Stimulated activated CD8-positive, alpha-beta memory T cell treated with anti-CD3 and anti-CD28 coated beads, Interleukin-12 subunit alpha, Interleukin-12 subunit beta, amount 100 ng/mL, for 1 hour (primary cell): ENCODE data around the gene BUD23.
"Not testable (repeated sequence)": the region's sequence is repeated elsewhere in the genome, so short reads cannot be mapped to it uniquely, and the experiment has no call there.

Source experiments
- DNase-seq: peaks from one replicate; pipeline ENCODE4 v3.0.0-alpha.2; 2020; ENCODE audit warnings: low read depth

Gene BUD23

DNA sequence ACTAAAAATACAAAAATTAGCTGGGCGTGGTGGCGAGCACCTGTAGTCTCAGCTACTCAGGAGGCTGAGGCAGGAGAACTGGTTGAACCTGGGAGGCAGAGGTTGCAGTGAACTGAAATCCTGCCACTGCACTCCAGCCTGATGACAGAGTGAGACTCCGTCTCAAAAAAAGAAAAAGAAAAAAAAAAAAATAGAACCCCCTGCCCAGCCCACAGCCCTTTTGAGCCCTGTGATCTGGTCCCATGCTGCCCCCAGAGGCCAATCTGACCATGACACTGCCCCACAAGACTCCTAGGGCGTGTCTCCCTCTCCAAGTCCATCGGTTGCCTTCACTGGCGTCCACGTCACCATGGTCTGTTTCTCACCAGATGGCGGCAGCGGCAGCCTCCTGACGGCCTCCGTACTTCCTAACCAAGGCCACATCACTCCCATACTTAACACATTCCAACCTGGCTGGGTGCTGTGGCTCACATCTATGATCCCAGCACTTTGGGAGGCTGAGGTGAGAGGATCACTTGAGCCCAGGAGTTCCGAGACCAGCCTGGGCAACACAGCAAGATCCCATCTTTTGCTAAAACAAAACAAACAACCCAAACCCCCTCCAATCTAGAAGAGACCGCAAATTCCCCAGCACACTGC lies 18.1 kb downstream of the BUD23 start:
- no peak for DNase-seq

DNA sequence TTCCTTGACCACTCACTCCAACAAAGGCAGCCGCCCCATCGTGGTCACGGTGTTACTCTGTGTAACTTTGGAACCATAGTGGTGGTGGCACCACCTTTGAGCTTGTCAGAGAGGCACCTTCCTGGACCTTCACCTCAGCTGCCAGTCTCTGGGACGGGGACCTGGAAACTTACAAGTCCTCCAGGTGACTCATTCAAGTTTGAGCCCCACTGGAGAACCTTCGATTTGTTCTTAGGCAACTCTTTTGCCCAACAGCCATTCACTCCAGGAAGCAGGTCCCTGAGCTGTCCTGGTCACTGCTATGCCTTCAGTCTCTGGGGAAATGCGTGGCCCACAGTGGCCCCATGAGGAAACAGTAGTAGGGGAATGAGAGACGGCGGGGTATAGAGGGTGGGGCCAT lies 18.8 kb downstream of the BUD23 start:
- no peak for DNase-seq

DNA sequence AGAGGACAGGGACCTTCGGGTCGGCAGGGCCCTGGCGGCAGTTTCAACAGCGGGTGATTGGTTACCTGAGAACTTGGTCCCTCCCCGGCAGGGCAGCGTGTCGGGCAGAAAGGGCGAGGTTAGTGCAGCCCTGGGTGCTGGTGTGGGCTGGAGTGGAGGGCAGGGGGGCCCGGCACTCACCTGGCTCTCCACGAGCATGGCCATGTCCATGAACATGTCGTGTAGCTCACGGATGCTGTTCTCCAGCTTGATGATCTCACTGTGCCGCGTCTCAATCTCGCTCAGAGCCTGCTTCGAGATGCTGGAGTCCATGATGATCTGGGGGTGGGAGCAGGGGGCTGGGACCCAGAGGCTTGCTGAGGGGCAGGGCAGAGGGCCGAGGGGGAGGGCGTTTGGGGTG lies 19.3 kb downstream of the BUD23 start:
- no peak for DNase-seq

DNA sequence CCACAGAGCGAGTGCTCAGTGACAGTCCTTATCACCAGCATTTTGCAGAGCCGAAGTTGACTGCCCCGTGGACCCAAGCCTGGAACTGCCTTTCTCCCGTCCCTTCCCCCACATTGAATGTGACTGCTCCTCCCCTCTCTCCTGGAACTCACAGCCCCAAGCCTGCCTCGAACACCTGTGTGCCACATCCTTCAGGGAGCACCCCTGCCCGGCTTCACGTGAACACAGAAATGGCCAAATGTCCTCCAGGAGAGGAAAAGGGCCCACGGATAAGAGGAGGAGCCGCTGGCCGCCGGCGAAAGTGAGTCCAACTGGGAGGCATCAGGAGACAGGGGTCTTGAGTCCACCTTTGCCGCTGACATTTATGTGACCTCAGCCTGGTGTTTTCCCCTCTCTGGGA lies 19.8 kb downstream of the BUD23 start:
- DNase-seq: no peak

DNA sequence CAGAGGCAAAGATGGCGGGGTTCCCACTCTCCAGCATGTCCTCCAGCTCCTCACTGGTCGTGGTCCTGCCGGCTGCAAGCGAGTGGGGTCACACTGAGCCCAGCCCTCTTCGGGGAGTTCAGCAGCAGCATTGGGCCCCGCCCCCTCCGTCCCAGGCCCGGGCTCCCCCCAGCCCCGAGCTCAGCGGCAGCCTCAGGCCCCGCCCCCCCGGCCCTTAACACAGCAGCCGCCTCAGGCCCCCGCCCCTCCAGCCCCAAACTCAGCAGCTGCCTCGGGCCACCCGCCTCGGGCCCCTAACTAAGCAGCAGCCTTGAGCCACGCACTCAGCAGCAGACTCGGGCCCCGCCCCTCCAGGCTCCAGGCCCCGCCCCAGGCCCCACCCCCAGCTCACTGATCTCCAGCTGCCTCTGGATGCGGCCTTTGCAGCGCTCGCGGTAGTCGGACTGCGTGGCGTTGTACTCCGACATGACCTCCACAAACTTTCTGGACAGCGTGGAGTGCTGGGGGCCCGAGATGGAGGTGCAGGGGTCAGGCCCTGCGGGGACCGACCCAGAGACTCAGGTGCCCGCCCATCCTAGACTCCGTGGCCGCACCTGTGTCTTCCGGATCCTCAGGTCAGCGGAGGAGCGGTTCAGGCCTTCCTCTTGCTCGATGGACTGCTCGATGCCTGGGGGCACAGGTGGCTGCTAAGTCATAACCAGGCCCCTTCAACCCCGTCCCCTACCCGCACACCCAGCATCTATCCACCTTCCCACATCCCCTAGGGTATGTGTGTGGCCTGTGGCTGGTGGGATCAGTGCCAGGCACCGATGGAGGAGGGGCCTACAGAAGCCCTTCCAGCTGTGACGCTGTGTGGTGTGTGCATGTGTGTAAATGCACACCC lies 20.6 kb downstream of the BUD23 start:
- no peak for DNase-seq

DNA sequence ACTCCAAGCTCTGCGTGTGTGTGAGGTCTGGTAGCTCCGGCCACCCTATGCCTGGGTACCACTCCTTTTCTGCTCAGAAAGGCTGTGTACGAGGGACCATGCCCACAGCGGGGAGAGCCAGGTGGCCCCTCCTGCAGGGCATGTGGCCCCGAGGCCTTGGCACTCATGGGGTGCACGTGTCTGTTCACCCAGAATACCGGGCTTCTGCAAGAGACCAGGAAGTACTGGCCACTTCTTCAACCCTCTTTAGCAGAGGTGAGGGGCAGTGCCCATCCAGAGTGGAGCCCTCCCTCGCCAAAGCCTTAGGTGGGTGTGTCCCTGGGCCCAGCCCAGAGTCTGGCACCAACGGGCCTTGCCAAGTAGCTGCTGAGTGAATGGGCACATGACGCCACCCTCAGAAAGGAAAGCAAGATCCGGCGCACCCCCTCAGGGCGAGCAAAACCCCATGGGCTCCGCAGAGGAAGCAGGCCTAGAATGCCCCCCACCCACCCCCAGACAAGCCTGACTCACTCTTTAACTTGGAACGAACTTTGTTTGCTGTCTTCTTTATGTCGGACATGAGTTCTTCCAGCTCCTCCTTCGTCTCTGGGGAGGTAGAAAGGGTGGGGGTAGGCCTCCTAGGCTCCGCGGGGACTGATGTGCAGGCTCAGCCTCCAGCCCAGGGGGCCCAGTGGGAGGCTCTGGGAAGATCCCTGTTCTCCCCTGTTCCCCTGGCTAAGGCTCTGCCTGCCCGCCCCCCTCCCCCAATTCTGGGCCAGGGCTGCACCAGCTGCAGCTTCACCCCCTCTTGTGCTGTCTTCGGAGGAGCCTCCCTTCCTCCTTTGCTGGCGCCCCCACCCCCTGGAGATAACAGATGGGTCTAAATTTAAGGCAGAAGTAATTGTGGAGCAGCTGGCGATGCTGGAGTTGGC lies 21.5 kb downstream of the BUD23 start:
- no peak for DNase-seq

DNA sequence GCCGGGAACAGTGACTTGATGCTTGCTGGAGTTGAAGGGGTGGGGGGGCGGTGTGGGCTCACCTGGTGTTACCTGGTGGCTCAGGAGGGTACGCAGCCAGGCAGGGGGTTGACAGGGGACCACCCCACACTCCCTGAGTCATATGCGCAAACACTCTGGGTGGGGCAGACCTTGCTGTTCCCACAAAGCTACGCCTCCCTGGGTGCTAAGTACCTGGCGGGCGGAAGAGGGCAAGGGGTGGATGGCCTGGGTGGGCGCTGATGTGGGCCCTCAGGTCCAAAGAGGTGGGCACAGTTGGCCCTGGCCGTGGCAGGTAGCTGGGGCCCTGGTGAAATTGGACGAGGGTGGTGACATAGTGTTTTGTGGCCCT lies 22.1 kb downstream of the BUD23 start:
- DNase-seq: no peak

DNA sequence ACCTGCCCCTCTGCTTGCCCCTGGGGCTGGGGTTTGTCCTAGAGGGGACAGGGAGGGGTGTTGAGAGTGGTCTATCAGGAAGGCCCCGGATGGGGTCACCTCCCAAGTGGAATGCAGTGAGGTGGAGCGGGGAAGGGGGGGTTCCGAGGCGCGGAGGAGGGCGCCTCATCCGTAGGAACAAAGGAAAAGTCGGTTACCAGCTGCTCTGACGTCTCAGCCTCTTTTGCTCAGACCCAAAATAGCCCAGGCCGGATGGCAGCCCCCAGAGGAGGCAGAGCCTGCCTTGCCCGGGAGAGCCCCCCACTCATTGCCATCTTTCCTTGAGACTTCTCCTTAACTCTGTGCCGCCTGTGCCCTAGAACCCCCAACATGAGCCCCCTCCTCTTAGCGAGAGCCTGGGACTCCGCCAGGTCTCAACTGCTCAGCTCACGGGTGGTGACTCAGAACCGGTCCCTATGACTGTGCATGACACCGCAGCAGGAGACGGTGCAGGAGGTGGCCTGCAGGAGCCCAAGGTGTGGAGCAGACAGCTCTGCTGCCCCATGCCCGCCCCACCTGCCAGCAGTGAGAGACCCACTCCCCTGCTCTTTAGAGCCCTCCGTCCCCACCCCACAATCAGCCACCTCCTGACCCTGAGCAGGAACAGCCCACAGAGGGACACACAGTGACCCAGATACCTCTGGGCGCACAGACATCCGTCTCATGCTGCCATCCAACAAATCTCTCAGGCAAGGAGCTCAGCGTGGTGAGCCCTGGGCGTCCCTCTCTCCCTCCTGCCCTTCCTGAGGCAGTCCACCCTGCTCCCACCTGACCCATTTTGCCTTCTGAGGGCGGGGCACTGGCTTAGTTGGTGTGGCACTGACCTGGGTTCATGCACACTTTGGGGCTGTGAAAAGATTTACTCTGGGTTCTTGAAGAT lies 23.0 kb downstream of the BUD23 start:
- no peak for DNase-seq

DNA sequence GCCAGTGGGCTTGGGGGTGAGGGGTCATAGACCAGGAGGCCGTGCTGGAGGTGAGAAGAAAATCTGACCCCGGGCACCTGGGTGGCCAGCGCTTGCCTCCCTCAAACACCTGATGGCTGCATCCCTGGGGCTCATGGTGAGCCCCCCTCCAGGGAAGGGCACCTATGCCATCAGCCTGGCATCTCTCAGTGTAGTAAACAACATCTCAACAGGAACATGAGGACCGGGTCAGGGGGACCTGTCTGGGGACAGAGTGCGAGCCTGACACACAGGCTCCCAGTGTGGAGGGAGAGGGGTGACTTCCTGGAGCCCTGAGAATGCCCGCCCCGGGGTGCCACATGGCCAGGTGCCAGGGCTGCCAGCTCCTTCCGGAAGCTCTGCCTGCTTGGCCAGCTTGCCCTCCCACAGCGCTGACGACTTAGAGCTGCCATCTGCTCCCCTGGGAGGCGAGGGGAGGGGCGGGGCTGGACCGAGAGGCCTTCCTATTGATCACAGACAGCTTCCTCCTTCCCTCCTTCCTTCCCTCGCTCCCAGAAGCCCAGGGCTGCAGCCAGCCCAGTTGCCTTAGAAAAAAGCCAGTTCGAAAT lies 23.7 kb downstream of the BUD23 start:
- no peak for DNase-seq

DNA sequence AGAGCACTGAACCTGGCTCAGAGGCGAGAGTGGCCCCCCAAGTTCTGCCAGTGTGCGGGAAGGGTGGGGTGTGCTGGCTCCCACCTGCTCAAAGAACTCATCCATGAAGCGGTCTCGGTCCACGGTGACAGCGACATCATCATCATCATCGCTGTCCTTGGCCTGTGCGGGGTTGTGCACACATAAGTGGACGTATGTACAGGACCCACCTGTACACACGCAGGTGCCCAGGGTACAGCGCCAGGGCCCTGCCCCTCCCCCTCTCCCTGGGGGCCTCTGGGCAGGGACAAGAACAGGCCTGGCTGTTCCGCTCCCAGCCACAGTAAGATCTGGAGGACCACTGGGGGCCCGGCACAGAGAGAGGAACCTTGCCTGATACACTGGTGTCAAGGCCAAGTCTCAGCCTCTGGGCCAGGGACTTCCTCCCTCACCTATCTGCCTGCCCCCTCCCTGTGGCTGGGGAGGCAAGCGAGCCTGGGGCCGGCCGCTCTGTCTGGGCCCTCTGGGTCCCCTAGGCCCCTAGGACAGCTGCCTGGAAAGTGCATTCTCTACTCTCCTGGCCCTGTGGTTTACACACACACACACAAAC lies 25.7 kb downstream of the BUD23 start:
- no peak for DNase-seq

DNA sequence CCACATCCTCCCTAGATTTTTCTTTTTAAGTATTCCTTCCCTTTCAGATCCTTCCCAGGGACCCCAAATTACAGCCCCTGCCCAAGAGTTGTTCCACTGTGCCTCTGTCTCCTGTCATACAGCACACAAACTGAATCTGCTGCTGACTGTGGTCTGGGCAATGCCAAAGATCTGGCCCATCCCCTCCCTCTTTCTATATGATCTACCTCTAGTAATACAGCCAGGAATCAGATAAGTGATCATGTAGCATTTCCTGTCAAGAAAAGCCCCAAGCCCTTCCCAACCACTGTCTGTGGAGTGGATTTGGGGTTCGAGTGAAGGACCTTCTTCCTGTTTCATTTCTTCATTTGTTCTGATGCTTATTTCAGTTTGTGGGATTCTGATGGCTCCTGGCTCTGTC lies 29.4 kb downstream of the BUD23 start:
- DNase-seq: no peak

DNA sequence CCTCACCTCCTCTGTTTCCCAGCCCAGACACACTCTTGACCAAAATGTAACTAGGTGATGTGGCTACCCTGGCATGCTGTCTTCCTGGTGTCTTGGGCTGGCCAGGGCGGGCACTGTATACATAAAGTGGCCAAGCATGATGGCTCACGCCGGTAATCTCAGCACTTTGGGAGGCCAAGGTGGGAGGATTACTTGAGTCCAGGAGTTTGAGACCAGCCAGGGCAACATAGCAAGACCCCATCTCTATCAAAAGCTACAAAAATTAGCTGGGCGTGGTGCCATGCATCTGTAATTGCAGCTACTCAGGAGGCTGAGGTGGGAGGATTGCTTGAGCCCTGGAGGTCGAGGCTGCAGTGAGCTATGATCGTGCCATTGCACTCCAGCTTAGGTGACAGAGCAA lies 29.9 kb downstream of the BUD23 start:
- DNase-seq: not testable (repeated sequence)

DNA sequence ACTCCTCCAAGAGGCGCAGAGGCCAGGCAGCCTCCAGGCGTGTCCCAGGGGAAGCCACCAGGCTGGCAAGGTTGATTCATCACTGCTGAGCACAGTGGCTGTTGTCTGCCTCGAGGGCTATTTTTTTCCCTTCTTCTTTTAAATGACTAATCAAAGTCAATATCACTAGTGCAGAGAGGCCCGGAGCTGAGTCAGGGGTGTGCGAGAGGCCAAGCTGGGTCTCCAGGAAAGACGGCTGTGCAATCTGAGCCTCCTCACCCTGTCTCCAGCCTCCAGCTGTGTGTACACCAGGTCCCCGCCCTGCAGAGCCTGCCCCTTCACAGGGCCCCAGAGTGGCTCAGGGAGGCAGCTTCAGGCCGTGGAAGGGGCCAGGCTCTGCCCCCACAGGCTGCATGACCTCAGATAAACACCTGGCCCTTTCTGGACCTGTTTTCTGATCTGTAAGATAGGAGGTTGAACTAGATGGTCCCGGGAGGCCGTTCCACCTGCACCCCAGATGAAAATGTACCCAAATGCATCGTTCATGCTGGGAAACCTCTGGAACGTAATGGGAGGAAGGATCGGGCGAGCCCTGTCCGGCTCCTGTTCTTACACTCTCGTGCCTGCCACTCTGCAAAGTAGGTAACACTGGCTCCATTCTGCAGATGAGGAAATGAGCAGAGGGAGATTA lies 32.4 kb downstream of the BUD23 start:
- no peak for DNase-seq

DNA sequence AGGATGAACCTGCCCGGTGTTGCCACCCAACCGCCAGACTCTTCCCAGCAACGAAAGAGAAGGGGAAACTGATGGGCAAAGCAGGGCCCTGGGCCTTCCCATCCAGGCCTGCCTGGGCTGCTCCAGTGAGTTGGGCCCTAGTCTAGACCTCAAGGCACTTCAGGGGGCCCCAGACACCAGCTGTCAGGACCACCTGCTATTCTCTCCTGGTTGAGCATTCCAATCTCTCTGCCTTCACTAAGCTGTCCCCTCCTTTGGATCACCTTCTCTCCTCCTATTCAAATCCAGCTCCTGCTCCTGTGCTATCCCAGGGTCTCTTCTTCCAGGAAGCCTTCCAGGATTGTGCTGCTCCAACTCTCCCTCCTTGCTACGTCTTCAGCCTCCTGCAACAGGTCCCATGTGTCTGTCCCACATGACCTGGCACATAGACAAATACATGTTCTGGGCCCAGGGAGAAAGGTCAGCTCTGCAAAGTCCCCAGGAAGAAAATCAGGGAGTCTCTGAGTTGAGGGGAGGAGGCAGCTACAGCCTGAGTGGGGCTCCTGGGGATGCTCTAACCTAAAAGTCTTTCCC lies 33.0 kb downstream of the BUD23 start:
- no peak for DNase-seq

DNA sequence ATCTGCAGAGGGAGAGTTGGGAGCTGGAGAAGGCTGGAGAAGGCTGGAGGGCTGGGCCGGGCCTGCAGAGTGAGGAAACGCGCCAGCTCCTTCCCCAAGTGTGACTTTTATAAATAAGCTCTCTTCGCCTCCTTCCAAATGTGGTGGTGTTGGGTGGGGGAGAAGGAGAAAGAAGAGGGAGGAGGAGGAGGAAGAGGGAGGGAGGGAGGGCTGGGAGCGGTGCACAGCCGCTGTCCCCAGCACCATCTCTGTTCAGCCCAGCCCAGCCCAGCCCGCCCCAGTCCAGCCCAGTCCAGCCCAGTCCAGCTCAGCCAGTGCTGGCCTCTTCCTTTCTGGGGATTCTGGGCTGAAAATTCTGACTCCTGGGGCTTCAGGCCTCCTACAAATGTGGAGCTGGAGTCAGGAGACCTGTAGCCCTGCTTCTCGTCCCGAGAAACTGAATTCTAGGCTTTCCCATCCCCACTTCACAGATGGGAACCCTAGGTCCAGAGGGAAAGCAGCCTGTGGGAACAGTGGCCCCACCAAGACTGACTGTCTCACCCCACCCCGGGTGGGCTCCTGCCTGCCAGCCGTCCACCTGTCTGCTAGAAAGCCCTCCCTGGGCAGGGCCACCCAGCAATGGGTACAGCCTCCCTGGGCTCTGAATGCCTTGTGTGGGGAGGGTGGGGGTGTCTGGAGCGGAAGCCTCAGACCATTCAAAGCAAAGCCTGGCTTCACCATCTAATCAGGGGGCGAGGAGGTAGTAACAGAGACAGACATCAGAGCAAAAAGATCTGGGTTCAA lies 33.8 kb downstream of the BUD23 start:
- DNase-seq: no peak

DNA sequence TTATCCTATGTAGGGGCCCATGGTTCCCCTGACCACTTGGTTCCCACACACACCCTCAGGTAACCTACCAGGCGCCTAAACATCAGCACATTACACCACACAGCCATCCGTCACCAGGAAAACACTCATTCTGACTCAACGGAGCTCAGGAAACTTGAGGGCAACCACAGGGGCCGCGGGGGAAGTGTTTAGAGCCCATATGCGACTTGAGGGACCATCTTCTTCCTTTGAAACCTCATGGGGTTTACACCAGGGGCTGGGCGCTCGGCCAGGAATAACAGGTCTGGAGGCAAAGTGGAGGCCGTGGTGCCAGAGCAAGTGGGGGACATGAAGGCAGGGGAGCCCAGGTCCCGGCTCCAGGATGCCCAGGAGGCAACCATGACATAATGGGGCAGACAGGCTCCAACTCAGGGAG lies 34.6 kb downstream of the BUD23 start:
- DNase-seq: peak; percentile 69

DNA sequence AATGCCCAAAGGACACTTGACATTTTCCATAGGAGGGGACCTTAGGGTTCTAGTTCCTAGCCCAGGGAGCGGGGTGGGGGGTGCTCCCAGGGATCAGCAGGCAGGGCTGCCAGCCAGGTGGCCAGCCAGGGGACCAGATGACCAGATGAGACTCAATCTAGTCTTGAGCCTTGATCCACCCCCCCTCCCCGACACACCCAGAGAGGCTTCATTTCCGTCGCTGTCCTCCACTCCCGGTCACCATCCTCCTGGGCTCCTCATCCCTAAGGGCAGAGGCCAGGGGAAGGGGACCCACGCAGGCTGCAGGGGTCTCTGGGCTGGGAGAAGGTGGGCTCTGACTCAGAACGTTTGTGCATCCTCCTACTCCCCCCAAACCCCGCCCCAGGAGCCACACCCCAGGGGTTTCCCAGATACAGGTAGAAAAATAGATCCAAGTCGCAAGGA lies 35.1 kb downstream of the BUD23 start:
- DNase-seq: no peak

DNA sequence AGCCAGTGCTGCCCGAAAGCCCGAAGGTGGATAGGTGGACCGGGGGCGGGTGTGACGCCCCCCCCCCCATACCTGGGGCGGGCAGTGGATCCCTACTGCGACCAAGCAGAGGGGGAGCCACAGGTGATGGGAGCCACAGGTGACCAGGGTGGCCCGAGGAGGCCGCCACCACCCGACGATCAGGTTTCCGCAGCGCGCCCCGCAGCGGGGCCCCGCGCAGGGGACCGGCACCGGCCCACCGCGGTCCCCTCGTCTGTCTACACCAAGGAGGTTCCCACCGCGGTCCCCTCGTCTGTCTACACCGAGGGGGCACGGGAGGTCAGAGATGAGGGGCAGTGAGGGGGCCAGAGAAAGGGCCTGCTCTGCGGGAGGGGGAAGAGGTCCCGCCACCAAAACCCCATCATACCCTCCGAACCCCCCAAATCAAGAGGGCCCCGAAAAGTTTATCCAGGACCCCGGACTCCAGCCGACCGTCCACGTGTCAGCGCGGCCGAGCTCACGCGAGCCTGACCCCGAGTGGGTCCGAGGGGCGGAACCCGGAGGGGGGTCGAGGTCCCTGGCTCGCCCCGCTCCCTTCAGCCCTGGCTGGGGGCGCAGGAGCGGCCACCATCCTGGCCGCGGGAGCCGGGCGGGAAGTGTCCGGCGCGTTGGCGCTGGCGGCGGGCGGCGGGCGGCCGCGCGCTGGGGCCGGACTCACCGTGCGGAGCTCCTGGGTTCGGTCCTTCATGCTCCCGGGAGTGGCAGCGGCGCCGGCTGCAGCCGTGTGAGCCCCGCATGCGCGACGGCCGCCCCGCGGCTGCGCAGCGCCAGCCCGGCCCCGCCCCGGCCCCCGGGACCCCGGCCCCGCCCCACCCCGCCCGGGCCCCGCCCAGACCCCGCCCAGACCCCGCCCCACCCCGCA lies 35.8 kb downstream of the BUD23 start, which contains the start of gene STX1A:
STX1A (minus strand) TSS at position 765 of the 901 bp plus-strand sequence; CDS start at position 727, 38 bp downstream.
- no peak for DNase-seq
